HG02623 (cell line): ENCODE data around the gene KIF18B.

Experiments used
- ATAC-seq: cut with Tn5 transposase; IDR thresholded peaks from one replicate; pipeline ENCODE4 v1.9.1; 2021; ENCODE audit warnings: moderate library complexity; ENCODE audit not compliant: unreplicated experiment

Gene KIF18B

DNA sequence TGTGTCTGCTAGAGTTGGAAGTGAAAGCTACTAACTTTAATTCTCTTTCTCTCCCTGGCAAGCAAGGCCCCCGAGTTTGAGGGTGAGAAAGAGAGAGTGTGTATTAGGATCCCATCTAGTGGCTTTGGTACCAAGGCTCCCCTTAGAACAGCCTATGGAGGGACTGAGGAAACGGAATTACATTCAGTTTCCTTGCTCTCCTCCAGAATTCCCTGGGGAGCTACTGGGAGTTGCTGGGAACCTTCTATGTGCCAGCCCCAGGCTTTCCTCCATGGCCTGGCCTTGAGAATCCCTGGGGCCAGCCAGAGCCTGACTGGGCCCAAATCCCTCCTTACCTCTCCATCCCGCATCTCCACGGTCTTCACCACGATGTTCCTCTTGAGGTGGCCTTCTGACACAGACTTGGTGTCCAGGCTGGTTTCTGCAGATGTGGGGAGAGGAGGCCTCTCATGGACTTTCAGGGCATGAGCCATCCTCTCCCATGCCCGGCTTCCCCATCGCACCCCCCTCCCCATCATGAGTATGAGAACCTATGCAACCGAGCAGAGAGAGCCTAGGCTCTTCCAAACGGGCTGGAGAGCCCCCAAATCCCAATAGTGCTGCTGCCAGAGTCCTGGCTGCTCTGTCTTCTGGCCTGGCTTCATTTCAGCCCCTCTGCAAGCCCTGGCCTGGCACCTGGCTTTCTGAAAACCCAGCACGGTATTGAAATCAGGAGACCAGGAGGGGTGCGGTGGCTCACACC, 39.7 kb downstream of the KIF18B start:
- ATAC-seq = no peak

DNA sequence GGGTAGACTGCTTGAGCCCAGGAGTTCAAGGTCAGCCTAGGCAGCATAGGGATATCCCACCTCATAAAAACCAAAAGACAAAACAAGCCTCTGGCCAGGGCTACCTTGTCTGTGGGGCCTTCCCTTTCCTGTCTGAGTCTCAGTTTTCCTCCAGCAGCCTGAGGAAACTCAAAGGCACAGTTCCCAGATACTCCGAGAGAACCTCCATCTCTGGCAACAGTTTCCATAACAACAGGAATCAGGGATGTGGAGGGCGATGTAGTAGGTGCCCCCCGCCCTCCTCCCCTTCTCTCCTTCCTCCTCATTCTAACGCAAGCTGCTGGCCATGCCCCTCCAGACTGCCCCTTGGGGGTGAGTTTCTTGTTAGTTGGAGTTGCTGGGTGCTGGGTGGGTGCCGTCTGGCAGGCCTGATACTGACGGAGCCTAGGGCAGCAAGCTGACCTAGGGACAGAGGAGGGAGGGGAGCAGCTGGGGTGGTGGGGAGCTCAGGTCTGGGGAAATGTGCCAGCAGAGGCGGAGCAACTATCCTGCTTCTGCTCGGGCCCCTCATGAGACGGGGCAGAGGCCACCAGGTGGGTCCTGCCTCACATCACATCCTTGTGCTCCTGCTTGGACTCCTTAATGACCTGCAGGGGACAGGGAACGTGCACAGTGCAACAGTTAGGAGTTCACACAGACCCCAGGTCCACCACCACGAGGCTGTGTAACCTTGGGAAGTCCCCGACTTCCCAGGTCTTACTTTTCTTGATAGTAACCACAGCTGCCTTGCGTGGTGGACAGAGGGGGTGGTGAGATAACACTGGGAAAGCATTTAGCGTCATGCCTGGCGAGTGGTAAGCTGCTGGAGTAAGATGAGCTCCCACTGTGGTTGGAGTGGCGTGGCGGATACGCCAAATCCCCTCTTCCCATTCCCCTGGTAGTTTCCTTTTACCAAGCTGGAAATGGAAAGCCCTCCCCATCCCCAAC, 40.5 kb downstream of the KIF18B start:
- ATAC-seq = no peak

DNA sequence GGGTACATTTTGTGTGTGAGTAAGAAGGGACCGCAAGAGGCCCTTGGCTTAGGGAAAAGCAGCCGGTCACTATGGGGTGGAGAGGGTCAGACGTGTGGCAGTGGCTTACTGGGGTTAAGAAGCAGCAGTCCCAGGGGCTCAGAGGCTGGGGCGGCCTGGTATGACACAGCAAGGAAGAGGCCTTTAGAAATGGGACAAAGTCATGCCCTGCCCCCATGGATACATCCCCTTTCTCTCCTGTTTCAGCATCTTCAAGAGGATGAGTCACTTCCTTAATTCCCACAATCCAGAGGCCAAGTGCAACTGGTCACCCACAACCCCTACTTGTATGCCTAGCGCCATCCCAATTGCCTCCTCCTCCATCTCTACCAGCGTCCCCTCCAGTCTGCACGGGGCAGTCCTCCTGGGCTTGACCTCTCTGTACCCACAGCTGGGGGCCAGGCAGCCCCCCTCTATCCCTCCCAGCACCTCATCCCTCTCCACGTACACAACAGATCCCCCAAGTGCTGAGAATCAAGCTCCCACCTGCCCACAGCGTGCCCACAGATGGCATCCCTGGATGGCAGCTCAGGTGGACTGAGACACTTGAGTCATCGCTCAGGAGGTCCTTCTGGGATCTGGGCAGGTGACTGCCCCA, 41.4 kb downstream of the KIF18B start:
- no peak for ATAC-seq

DNA sequence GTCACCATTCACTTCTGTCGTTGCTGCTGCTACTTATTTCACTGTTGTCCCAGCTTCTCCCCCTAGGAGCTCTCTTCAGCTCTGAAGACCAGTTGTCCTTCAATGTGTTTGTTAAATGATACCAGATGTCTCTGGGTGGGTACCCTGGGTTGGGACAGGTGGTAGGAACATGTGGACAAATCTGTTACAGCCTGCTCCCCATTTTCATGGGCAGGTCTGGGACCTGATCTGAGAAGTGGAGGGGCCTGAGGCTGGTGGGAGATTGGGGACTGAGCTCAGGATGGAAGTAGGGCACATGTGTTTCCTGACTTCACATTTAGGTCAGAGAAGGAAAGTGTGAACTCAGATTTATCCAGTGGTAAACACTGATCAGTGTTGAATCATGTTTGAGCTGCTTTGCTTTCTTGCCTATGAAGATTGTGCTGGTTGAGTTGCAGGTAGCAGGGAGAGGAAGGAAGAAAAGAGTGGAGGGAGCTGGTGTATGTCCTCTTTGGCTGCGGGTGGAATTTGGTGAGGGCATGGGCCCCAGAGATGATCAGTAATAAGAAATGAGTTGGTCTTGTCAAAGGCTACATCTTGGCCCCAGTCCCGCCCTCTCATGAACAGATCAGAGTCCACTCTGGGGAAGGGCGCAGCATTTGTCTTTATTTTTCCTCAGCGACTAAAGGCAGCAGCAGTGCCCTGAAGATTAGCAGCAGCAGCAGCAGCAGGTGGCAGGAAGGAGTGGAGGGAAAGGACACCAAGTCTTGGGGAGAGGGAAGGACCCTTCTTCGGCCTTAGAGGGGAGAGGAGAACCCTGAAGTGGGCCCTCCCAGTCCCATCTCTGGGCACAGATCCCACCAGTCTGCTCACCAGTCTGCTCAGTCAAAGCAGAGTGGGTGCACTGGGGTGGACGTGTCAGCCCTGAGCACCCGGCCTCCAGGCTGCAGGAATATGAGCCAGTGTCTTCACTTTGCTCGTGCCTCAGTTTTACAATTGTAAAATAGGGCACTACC, 42.3 kb downstream of the KIF18B start:
- no peak for ATAC-seq

DNA sequence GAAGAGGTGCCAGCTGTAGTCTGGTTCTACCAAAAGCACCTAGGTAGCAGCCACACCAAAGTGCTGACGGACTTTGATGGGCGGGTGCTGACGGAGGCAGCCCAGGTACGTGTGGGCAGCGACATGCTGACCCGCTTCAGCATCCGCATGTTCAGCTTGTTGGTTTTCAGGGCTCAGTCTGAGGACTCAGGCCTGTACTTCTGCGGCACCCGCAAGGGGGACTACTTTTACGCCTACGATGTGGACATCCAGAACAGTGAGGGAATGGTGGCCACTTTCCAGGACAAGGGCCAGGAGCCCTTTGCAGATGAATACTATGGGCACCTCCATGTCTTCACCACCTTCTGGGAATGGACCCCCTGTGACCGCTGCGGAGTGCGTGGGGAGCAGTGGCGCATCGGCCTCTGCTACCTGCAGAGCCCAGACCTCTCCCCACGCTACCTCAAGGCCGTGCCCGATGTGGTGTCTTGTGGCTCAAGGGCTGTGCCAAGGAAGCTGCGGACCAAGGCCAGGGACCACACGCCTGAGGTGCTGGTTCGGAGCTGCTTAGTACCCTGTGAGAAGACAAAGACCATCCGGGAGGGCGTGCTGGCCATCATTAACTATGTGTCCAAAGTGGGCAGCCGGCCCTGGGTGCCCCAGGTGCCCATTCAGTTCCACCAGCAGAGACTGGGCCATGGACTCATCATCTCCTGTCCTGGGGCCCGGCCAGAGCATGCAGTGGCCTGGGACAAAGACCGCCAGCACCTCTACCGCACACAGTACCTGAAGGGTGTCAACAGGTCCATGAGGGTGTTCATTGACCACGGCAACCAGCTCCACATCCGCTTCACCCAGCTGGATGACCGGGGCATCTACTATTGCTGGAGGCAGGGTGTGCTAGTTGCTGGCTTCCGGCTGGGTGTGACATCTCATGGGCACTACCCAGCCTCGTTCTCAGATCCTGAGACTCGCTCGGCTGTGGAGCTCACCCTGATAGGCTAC, 43.3 kb downstream of the KIF18B start:
- ATAC-seq = no peak

DNA sequence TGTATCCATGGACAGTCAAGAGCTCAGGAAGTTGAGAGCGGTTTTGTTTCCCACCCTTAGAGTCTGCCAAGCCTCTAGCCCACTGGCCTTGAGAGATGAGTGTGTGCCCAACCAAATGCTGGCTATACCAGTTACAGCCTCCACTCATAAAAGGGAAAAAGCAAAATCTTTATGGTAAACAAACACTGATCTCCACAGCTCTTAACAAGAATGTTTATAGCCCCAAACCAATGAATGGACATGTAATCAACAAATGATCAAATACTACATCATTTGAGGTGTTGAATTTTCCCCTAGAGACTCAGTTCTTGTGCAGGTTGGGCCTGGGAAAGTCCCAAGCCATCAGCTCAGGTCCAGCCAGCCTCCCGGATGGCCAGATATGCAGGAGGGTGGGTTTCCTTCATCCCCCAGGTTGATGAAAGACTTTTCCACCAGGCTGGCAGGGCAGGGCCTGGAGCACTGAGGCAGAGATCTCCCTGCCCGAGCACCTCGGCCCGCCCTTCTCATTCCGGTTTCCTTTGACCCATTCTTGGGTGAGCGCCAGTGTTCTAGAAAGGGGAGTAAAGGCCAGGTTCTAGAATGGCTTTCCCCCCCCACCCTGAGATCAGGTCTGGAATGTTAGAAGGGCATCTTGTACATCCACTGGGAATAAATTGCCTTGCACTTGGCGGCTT, 44.4 kb downstream of the KIF18B start:
- ATAC-seq = no peak

DNA sequence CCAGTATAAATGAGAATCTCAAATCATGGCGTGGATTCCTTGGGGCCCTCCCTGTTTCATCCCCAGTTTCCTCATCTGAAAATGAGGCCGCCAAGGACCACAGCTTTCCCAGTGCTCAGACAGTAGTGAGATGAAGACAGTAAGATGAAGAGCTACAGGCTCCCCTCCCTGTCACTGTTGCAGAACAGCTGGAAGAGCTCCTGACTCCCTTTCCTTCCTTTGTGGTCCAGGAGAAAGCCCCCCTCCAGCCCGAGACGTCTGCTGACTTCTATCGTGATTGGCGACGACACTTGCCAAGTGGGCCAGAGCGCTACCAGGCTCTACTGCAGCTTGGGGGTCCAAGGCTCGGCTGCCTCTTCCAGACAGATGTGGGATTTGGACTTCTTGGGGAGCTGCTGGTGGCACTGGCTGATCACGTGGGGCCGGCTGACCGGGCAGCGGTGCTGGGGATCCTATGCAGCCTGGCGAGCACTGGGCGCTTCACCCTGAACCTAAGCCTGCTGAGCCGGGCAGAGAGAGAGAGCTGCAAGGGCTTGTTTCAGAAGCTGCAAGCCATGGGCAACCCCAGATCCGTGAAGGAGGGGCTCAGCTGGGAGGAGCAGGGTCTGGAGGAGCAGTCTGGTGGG, 45.3 kb downstream of the KIF18B start:
- no peak for ATAC-seq

DNA sequence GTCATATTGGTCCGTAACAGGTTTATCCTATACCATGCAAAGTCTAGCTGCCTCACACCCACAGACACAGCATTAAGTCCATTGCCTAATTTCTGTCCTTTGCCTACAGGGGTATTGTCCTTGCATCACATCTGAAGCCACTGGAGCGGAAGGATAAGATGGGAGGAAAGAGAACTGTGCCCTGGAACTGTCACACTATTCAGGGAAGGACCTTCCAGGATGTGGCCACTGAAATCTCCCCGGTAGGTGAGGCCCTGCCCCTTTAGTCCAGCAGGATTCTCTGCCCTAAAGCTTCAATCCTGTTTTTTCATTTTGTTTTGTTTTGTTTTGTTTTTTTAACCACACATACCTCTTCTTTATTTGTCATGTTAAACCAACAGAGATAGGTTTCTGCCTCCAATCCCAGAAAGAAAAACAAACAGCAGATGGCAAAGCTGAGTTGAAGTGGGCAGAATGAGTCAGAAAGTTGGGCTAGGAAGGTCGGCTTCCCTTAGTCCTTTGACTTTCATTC, 46.1 kb downstream of the KIF18B start:
- no peak for ATAC-seq

DNA sequence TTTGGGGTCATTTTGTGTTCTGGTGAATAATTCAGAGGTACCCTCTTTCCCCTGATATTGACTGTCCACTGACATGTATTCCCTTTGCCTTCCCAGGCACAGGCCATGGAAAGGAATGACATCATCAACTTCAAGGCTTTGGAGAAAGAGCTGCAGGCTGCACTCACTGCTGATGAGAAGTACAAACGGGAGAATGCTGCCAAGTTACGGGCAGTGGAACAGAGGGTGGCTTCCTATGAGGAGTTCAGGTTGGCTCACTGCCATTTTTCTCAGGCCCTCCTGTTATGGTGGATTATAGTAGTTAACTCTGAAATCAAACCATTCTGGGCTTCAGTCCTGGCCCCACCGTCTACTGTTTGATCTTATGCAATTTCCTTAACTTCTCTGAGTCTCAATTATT, 46.7 kb downstream of the KIF18B start:
- ATAC-seq = no peak

DNA sequence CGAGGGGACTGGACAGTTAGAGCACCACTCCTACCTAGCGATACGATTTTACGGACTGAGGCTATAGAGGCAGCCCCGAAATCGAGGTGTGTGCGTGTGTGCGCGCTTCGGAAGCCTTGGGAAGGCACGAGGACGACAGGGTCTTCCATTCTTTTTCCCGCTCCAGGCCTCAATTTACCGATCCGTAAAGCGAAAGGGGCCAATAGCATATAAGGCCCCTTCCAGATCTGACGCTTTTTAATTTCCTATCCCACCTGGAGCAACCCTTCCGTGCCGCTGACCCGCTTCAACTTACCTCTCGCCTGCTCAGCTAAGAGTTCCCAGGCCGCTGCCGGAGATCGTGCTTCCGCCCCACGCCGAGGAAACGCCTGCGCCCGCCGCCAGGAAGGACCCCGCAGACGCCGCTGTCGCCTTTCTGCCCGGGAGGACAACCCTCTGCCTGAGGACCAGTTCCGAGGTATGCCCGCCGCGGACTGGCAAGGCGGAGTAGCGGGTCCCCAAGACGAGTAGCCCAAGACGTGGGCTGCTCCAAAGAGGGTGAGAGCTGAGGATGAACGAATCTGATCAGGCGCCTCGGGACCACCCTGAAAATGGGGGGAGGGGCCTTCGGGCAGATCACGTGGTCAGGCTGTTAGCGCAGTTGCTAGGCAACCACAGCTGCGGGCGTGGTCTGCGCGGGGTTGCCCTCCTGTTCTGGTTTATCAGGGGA, 48.3 kb downstream of the KIF18B start, which contains the start of gene EFTUD2:
Gene EFTUD2, minus strand, starts transcription at position 372 of the 709 bp plus-strand sequence. CDS start 4,924 bp downstream, outside the sequence.
- peak; percentile 71 for ATAC-seq

DNA sequence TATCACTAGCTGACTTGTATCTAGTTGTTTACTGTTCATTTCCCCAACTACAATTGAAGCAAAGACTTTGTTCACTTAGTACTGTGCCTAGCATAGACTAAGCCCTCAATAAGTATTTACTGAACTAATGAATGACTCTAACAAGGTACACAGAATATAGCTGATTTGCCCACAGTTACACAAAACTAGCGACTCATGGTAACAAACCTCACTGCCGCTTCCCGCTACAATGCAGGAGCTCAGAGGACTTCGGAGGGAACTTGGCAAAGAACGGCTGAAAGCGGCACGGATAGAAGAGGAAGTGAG, 48.9 kb downstream of the KIF18B start:
- no peak for ATAC-seq

DNA sequence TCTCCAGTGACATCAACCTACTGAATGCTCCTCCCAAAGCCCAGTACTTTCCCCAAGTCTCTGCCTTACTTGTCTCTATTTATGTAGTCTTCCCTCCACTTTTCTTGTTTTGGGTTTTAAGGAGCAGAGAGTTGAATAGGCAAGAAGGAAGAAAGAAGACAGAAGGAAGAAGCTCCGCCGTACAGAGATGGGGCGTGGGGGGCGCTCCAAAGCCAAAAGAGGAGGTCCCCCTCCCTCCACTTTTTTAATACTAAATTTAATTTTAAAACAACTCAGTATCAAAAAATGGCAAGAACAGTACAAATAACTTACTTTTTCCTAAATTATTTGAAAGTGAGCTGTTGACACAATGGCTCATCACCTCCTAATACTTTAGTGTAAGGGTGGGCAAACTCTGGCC, 52.9 kb downstream of the KIF18B start:
- no peak for ATAC-seq

DNA sequence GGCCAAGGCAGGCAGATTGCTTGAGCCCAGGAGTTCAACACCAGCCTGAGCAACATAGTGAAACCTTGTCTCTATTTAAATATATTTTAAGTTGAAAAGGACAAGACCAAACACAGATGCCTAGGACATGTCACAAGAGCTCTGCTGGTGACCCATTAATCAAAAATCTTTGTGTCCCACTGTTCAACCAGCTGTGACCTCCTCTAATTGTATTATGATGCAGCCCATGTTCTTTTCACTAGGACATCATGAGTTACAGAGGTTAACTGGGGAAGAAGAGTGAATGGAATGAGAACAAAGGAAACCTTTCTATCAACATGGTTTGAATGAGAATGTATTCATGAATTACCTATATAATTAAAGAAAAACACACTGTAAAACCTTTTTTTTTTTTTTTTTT, 55.3 kb downstream of the KIF18B start:
- no peak for ATAC-seq

DNA sequence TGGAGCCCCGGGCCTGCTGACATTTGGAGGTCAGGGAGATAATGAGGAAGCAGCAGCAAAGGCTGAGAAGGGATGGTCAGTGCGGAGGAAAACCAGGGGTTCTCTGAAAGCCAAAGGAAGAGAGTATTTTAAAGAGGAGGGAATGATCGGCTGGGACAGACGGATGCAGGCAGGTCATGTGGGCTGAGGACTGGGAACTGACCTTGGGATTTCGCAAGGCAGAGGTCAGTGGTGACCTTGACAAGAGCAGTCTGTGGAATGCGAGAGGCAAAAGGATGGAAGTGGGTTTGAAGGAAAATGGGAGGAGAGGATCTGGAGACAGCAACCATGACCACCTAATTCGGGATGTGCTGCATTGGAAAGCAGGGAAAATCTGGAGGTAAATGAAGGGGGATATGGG, 58.6 kb downstream of the KIF18B start:
- ATAC-seq = no peak

DNA sequence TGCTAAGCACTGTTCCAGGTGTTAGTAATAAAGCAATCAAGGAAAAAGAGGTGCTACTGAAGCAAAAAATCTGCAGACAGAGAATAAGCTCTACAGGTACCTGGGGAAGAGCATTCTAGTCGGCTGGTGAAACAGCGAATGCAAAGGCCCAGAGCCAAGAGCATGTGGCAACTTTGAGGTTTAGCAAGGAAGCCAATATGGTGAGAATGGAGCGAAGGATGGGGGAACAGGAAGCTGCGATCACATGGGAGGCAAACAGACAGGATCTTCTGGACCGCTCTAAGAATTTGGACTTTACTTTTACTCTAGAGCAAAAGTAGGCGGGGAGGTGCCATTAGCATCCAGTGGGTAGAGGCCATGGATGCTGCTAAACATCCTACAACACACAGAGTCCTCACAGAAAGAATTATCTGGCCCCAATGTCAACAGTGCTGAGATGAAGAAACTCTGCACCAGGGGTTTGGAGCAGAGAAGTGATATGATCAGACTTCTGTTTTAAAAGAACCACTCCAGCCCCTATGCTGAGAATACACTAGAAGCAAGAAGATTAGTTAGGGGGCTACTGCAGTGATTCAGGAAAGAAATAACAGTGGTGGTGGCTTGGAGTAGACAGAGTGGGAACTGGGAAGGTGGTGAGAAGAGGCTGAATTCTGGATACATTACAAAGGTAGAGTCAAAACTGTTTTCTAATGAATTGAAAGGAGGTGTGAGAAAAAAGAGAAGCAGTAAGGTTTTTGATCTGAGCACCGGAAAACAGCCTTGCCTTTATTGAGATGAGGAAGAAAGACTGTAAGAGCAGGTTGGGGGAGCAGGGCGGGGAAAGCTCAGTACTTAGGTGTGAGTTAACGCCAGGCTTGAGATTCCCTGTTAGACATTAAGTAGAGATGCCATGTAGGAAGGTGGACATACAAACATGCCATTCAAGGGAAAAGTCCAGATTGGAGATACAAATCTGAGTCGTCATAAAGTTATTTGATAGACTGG, 59.3 kb downstream of the KIF18B start:
- ATAC-seq = no peak

DNA sequence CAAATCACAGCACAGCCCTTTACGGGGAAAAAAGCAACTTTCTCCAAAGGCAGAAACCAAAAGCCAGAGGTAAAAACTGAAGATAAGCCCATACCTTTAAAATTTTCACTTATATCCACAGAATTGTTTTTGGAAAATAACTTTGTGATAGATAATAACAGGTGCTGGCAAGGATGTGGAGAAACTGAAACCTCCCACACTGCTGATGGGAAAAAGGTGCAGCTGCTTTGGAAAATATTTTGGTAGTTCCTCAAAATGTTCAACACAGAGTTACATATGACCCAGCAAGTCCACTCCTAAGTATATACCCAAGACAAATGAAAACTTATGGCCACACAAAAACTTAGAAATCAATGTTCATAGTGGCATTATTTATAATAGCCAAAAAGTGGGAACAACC, 60.6 kb downstream of the KIF18B start:
- no peak for ATAC-seq
